Measurements from ENCODE around the gene LASP1NB.

The LASP1NB gene

DNA sequence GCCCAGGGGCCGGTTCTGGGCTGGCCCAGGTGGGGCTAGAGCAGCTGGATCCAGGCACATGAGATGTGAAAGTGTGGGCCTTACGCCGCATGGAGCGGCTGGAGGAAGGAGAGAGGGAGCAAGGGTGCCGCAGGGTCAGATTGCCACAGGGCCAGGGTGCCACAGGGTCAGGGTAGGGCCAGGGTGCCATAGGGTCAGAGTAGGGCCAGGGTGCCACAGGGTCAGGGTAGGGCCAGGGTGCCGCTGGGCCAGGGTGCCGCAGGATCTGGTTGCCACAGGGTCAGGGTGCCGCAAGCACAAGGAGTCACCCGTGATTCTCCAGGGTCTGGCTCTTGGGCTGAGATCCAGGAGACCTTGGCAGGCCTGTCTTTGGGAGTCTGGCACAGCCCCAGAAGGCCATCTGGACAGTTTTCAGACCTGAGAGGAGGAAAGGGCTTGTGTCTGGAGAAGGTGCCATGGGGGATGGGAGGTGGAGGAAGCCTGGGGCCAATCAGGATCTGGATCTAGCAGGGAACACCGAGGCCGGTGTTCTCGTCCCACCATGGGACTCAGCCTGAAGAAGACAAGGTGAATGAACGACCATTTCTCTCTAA is 13.1 kb upstream of the LASP1NB start:
- H3K9me3 ChIP-seq, result no peaks in the 10 kb centered on the region
- 44 to 57% (median 50%) methylated on average over 9 to 13 of the region's 13 CpGs for WGBS, 4 donors
- H3K4me1 ChIP-seq, result peaks cover 3 to 77% (median 43%) of the 10 kb centered on the region in 12 donors
- ATAC-seq (peak in 3 of 4 donors; percentile 45 to 64 (median 53)), DNase-seq (peak in 3 of 5 donors; percentile 61 to 79 (median 76))
- no peak overlapping the region for H3K4me3 ChIP-seq
- H3K36me3 ChIP-seq, result peaks cover 0 to 81% (median 51%) of the 10 kb centered on the region in 9 donors
- intact Hi-C loops (cut with DNase I), result no loop called here
- H3K27ac ChIP-seq, result peak overlapping the region in 11 of 12 donors; percentile 1 to 70 (median 46)
- H3K27me3 ChIP-seq, result no peaks in the 10 kb centered on the region
- TF ChIP-seq POLR2A (IDR thresholded peaks at IDR 0.05), result no peak
- TF ChIP-seq CTCF (IDR thresholded peaks at IDR 0.05), result no peak

GRCh38 chr17:38914741-38915638 is 10.4 kb upstream of the LASP1NB start:
- peak overlapping the region in 2 of 12 donors; percentile 3 to 55 for H3K27ac ChIP-seq
- TF ChIP-seq POLR2A (IDR thresholded peaks at IDR 0.05), result no peak
- no peak for TF ChIP-seq CTCF (IDR thresholded peaks at IDR 0.05)
- H3K4me1 ChIP-seq, result peaks cover 3 to 63% (median 36%) of the 10 kb centered on the region in 12 donors
- H3K27me3 ChIP-seq, result no peaks in the 10 kb centered on the region
- H3K9me3 ChIP-seq, result no peaks in the 10 kb centered on the region
- WGBS, 4 donors, result 85 to 92% (median 88%) methylated on average over 9 to 20 of the region's 20 CpGs
- DNase-seq (no peak), ATAC-seq (no peak)
- H3K4me3 ChIP-seq, result no peak overlapping the region
- intact Hi-C loops (cut with DNase I), result no loop called here
- H3K36me3 ChIP-seq, result peaks cover 0 to 94% (median 77%) of the 10 kb centered on the region in 9 donors

GRCh38 chr17:38915639-38915995 is 9.8 kb upstream of the LASP1NB start:
- 89 to 94% (median 90%) methylated on average over 5 to 7 of the region's 7 CpGs for WGBS, 4 donors
- ATAC-seq (no peak), DNase-seq (no peak)
- H3K9me3 ChIP-seq, result no peaks in the 10 kb centered on the region
- H3K36me3 ChIP-seq, result peaks cover 0 to 98% (median 75%) of the 10 kb centered on the region in 9 donors
- no peak for TF ChIP-seq CTCF (IDR thresholded peaks at IDR 0.05)
- TF ChIP-seq POLR2A (IDR thresholded peaks at IDR 0.05), result no peak
- H3K4me3 ChIP-seq, result no peak overlapping the region
- intact Hi-C loops (cut with DNase I), result no loop called here
- no peaks in the 10 kb centered on the region for H3K27me3 ChIP-seq
- peaks cover 7 to 66% (median 42%) of the 10 kb centered on the region in 12 donors for H3K4me1 ChIP-seq
- H3K27ac ChIP-seq, result peak overlapping the region in 1 of 12 donors; percentile 55

GRCh38 chr17:38916771-38917170 is 8.6 kb upstream of the LASP1NB start:
- Histone ChIP-seq H3K27me3 (no peaks in the 10 kb centered on the region), H3K36me3 (peaks cover 0 to 90% (median 66%) of the 10 kb centered on the region in 9 donors), H3K4me3 (no peak overlapping the region), H3K27ac (no peak overlapping the region), H3K9me3 (no peaks in the 10 kb centered on the region), H3K4me1 (peaks cover 7 to 68% (median 46%) of the 10 kb centered on the region in 12 donors)
- no peak for TF ChIP-seq POLR2A (IDR thresholded peaks at IDR 0.05)
- TF ChIP-seq CTCF (IDR thresholded peaks at IDR 0.05), result no peak
- intact Hi-C loops (cut with DNase I), result no loop called here
- DNase-seq (no peak), ATAC-seq (no peak)
- 69 to 81% (median 72%) methylated on average over 8 of the region's 8 CpGs for WGBS, 4 donors

Data from heart left ventricle (tissue), 16 donors.